Adrenal gland (tissue), 12 donors: ENCODE results near the gene TTC39B. TPM values are rescaled to one million over a fixed set of nuclear protein-coding genes. Genes with fewer than 3 reads are reported as not detected.

ENCODE experiments used
- DNase-seq, 7 donors: peaks; one replicate each; pipeline ENCODE4 v3.0.0-alpha.2; 2019 to 2020
- H3K27ac ChIP-seq, 5 donors: fragments of 200-600 bp; sonication (generic) in 4 of 5; 1 replicate in 3 of 5; 2 replicates in 2 of 5; pipeline versions ENCODE4 v1.5.1 to v1.8.0; 2016 to 2020; ENCODE audit warnings: mild to moderate bottlenecking in 1 of 5
- H3K27me3 ChIP-seq: fragments of 200-600 bp; 2 replicates; pipeline ENCODE4 v1.8.0; 2021
- H3K36me3 ChIP-seq, 2 donors: fragments of 200-600 bp; replicated peaks in 1 of 2; 1 replicate in 1 of 2; 2 replicates in 1 of 2; pipeline versions ENCODE4 v1.5.1 to v1.8.0; 2018 to 2022
- H3K4me1 ChIP-seq, 2 donors: fragments of 200-600 bp; replicated peaks in 1 of 2; 1 replicate in 1 of 2; 2 replicates in 1 of 2; pipeline versions ENCODE4 v1.5.1 to v1.8.0; 2018 to 2021
- H3K4me3 ChIP-seq, 4 donors: fragments of 200-600 bp; sonication (generic) in 3 of 4; one replicate each; pipeline ENCODE4 v1.5.1; 2016 to 2018
- H3K9me3 ChIP-seq, 3 donors: fragments of 200-600 bp; sonication (generic) in 1 of 3; replicated peaks in 1 of 3; 1 replicate in 2 of 3; 2 replicates in 1 of 3; pipeline versions ENCODE4 v1.5.1 to v1.8.0; 2016 to 2021
- POLR2A ChIP-seq, 2 donors: fragments of 450-650 bp; IDR thresholded peaks; one replicate each; pipeline ENCODE4 v1.6.1; 2017; ENCODE audit warnings: antibody characterized with exemption in 2 of 2, mild to moderate bottlenecking in 2 of 2, moderate library complexity in 1 of 2
- WGBS, 4 donors: extraction: QIAGEN DNeasy Blood & Tissue Kit in 2 of 4; methylation state at CpG; one replicate each; pipeline versions ENCODE4 v1.1.5 to v1.1.7; 2013 to 2017; 5-methylcytosine and 5-hydroxymethylcytosine counted together
- intact Hi-C, 2 donors: fragments of 100-400 bp; cut with DNase I; formaldehyde crosslinking; loops; one replicate each; pipeline versions ENCODE4 v1.14.1 to v1.15.0; 2022 to 2023
- polyA plus RNA-seq, 3 donors: library from polyadenylated mRNA; stranded (reverse); fragments of 200-250 nt in 2 of 3; fragments of 350-450 nt in 1 of 3; fragmentation: Illumina TruSeq in 1 of 3; extraction: RNeasy Lipid Tissue Mini Kit (QIAGEN cat#74804) in 1 of 3; gene quantifications; one replicate each; pipeline ENCODE4 v1.2.3, GENCODE V29; 2013 to 2014
- total RNA-seq, 9 donors: library from RNA; depleted of rRNA in 4 of 9; stranded (reverse); fragments of >200 nt in 4 of 9; fragments of 120-200 nt in 1 of 9; fragmentation: NEBNext Ultra II Directional in 1 of 9; extraction: Animal tissue kit (Norgen Biotek cat#: 25700) in 1 of 9; gene quantifications; one replicate each; pipeline versions ENCODE4 v1.1.0 to v1.2.4, GENCODE V29; 2013 to 2023
- TF ChIP-seq, protein P1 (sequence below), 6 experiments: fragments of 450-650 bp in 4 of 6; fragments of 200-600 bp in 2 of 6; sonication (generic) in 1 of 6; IDR thresholded peaks; 1 replicate in 5 of 6; 2 replicates in 1 of 6; pipeline versions ENCODE4 v1.5.1 to v1.8.0; 2016 to 2021; ENCODE audit warnings: antibody characterized with exemption in 6 of 6, mild to moderate bottlenecking in 2 of 6, moderate library complexity in 1 of 6
- donor health status: healthy with polysubstance abuse.
- donor health status: Bipolar disorder and iron deficiency.
- donor health status: DM: yes; HTN: yes; CAD: no.
- donor health status: DM: no; HTN: no; CAD: no.
- donor health status: DM: no; HTN: no; CAD: no.
- donor health status: DM: yes; HTN: yes; CAD: no.

Gene TTC39B
- total and polyA plus RNA-seq, 12 donors = 3.7 to 14.4 (median 9.5) TPM

DNA sequence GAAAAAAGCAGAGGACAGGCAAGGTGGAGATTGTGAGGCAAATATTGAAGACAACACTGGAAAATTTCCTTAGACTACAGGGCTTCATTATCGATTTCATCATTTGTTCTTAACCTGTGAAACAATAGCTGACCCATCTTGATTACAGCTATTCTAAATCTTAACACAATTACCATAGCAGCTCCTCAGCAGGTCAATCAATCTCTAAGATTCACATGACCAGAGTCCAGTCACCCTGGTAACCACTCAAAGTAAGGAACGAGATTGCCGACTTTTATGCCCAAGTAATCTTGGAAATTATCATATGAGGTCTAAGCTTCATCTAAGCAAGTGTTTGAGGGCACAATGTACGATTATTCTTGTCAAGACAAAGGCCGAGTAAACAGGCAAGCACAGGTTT lies 93.8 kb downstream of the TTC39B start:
- TF ChIP-seq POLR2A (IDR thresholded peaks at IDR 0.05) = no peak
- TF ChIP-seq, protein P1, sequence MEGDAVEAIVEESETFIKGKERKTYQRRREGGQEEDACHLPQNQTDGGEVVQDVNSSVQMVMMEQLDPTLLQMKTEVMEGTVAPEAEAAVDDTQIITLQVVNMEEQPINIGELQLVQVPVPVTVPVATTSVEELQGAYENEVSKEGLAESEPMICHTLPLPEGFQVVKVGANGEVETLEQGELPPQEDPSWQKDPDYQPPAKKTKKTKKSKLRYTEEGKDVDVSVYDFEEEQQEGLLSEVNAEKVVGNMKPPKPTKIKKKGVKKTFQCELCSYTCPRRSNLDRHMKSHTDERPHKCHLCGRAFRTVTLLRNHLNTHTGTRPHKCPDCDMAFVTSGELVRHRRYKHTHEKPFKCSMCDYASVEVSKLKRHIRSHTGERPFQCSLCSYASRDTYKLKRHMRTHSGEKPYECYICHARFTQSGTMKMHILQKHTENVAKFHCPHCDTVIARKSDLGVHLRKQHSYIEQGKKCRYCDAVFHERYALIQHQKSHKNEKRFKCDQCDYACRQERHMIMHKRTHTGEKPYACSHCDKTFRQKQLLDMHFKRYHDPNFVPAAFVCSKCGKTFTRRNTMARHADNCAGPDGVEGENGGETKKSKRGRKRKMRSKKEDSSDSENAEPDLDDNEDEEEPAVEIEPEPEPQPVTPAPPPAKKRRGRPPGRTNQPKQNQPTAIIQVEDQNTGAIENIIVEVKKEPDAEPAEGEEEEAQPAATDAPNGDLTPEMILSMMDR (IDR thresholded peaks at IDR 0.05) = no peak
- Histone ChIP-seq H3K36me3 (no peaks in the 10 kb centered on the region), H3K4me3 (no peak overlapping the region), H3K4me1 (peaks cover 0 to 10% of the 10 kb centered on the region in 2 donors), H3K27ac (no peak overlapping the region), H3K27me3 (no peaks in the 10 kb centered on the region), H3K9me3 (no peaks in the 10 kb centered on the region)
- intact Hi-C loops = loop anchor here in 1 of 2 donors (5.0 kb wide), 2 partner anchors 204 to 399 kb away; no protein-coding TSS in a partner anchor
- no peak for DNase-seq
- 74 to 88% (median 81%) methylated on average over 5 of the region's 5 CpGs for WGBS, 4 donors

DNA sequence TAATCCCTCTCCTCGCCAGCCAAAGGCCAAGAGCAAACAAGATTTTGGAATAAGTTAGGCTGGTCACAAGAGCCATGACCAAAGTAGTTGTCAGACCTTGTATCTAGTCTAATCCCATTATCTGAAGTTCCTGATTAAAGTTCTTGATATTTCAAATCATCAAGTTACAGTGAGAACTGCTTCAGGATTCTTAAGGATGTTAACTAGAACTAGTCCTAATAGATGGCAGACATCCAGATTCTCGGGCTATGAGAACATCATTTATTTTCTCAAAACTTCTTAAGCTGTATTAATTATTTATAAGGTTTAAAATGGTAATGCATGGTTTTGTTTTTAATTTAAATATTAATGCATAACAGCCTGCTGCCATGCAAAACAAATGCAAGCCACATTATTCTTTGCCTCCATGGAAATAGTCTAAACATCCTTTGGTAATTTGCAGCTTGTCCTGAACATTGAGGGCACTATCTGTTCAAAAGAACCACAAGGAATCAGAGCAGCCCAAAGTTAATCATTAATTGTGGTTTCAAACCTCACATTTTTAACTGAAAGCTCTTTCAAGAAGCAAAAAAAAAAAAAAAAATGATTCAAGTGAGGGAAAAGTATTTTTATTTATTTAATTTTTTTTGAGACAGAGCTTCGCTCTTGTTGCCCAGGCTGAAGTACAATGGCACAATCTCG lies 95.1 kb downstream of the TTC39B start:
- no peak for DNase-seq
- intact Hi-C loops = loop anchor here in 1 of 2 donors (5.0 kb wide), 2 partner anchors 205 to 400 kb away; no protein-coding TSS in a partner anchor
- H3K27me3 ChIP-seq = no peaks in the 10 kb centered on the region
- 78 to 85% (median 81%) methylated on average over 4 of the region's 4 CpGs for WGBS, 4 donors
- no peak overlapping the region for H3K4me3 ChIP-seq
- no peaks in the 10 kb centered on the region for H3K9me3 ChIP-seq
- H3K4me1 ChIP-seq = peaks cover 0 to 10% of the 10 kb centered on the region in 2 donors
- no peak overlapping the region for H3K27ac ChIP-seq
- H3K36me3 ChIP-seq = no peaks in the 10 kb centered on the region
- TF ChIP-seq, protein P1 (IDR thresholded peaks at IDR 0.05) = no peak
- TF ChIP-seq POLR2A (IDR thresholded peaks at IDR 0.05) = no peak

DNA sequence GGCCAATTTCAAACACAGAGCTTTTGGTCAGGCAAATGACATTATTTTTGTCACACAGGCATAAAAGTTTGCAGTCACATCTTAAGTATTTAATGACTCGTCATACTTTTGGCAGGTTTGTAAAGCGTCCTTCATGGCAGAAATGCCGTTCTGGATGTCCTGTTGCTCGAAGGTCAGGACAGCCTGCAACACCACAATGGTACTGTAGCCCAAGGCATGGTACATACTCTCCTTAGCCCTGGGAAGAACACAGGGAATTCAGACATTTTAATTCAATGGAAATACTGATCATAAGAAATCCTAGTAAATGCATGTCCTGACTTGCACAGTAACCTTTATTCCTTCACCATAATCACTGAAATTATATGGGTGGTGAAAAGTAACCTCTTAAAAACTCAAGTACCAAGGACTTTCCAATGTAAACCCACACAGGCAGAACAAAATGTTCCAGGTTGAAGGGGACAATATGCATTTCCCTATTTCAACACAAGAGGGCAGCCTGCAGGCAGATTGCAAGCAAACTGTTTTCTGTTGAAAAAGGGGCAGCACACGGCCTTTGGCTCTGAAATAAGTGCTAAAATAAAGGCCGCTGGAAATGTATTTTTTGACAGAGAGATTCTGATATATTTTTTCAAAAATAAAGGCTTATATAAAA lies 95.7 kb downstream of the TTC39B start:
- 16 to 27% (median 24%) methylated on average over 6 of the region's 6 CpGs for WGBS, 4 donors
- H3K36me3 ChIP-seq = no peaks in the 10 kb centered on the region
- H3K4me1 ChIP-seq = peaks cover 0 to 10% of the 10 kb centered on the region in 2 donors
- H3K4me3 ChIP-seq = no peak overlapping the region
- H3K9me3 ChIP-seq = no peaks in the 10 kb centered on the region
- peak; percentile 52 to 83 (median 71) for DNase-seq
- TF ChIP-seq, protein P1 (IDR thresholded peaks at IDR 0.05) = peak; percentile 78 to 88 (median 84)
- TF ChIP-seq POLR2A (IDR thresholded peaks at IDR 0.05) = no peak
- peak overlapping the region in 1 of 5 donors; percentile 24 for H3K27ac ChIP-seq
- intact Hi-C loops = loop anchor here in 1 of 2 donors (5.0 kb wide), 2 partner anchors 206 to 401 kb away; no protein-coding TSS in a partner anchor
- H3K27me3 ChIP-seq = no peaks in the 10 kb centered on the region

DNA sequence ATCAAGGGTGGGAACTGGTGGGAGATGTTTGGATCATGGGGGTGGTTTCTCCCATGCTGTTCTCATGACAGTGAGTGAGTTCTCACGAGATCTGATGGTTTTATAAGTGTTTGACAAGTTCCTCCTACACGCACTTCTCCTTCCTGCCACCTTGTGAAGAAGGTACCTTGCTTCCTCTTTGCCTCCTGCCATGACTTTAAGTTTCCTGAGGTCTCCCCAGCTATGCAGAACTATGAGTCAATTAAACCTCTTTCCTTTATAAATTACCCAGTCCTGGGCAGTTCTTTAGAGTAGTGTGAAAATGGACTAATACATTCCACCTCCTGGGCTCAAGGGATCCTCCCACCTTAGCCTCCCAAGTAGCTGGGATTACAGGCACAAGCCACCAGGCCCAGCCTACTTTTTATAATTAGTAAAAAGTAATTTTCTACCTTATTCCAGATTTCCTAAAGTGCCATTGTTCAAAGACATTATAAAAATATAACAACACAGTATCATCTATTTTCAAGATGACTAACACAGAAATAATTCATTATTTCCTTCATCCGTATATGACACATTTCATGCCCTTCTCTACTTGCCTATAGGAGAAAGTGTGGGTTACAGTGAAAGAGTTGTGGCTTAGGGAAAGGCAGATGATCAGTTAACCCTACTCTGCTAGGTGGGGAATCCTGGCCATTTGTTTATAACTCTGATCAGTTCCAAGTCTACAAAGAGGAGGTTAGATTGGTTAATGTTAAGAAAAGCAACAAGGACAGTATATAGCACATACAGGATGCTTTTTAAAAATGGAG lies 99.9 kb downstream of the TTC39B start:
- intact Hi-C loops = no loop called here
- H3K36me3 ChIP-seq = no peaks in the 10 kb centered on the region
- H3K27me3 ChIP-seq = no peaks in the 10 kb centered on the region
- no peaks in the 10 kb centered on the region for H3K9me3 ChIP-seq
- TF ChIP-seq, protein P1 (IDR thresholded peaks at IDR 0.05) = no peak
- no peak for TF ChIP-seq POLR2A (IDR thresholded peaks at IDR 0.05)
- peaks cover 0 to 9% of the 10 kb centered on the region in 2 donors for H3K4me1 ChIP-seq
- H3K4me3 ChIP-seq = no peak overlapping the region
- DNase-seq = no peak
- no peak overlapping the region for H3K27ac ChIP-seq
- WGBS, 4 donors = 75 to 88% (median 78%) methylated on average over 3 of the region's 3 CpGs
